Raji (cell line): Measurements from ENCODE around the gene LRRFIP2.

Source experiments
- POLR2A ChIP-seq: IDR thresholded peaks from 2 replicates; pipeline ENCODE4 v1.6.1; 2011; ENCODE audit warnings: low read depth, low read length, control low read depth; ENCODE audit not compliant: insufficient read depth

LRRFIP2 gene

GRCh38 chr3:37107846-37108245 is 66.5 kb downstream of the LRRFIP2 start:
- TF ChIP-seq POLR2A, result no peak

- TF ChIP-seq POLR2A, result no peak
Measured at GRCh38 chr3:37103103-37103808, 71.1 kb downstream of the LRRFIP2 start.

- TF ChIP-seq POLR2A, result no peak
Measured at GRCh38 chr3:37100411-37100810, 74.0 kb downstream of the LRRFIP2 start.

GRCh38 chr3:37099469-37099868 is 74.9 kb downstream of the LRRFIP2 start:
- no peak for TF ChIP-seq POLR2A

GRCh38 chr3:37098884-37099283 is 75.5 kb downstream of the LRRFIP2 start:
- no peak for TF ChIP-seq POLR2A

- TF ChIP-seq POLR2A, result no peak
Measured at GRCh38 chr3:37097776-37098175, 76.6 kb downstream of the LRRFIP2 start.

- no peak for TF ChIP-seq POLR2A
Measured at GRCh38 chr3:37096975-37097374, 77.4 kb downstream of the LRRFIP2 start.

- TF ChIP-seq POLR2A, result no peak
Measured at GRCh38 chr3:37096288-37096687, 78.1 kb downstream of the LRRFIP2 start.

GRCh38 chr3:37094636-37095035 is 79.7 kb downstream of the LRRFIP2 start:
- TF ChIP-seq POLR2A, result no peak

- TF ChIP-seq POLR2A, result no peak
Measured at GRCh38 chr3:37093481-37093880, 80.9 kb downstream of the LRRFIP2 start.

GRCh38 chr3:37092484-37092883 is 81.9 kb downstream of the LRRFIP2 start:
- TF ChIP-seq POLR2A, result no peak

- no peak for TF ChIP-seq POLR2A
Measured at GRCh38 chr3:37087870-37088269, 86.5 kb downstream of the LRRFIP2 start.

- TF ChIP-seq POLR2A, result no peak
Measured at GRCh38 chr3:37086918-37087317, 87.5 kb downstream of the LRRFIP2 start.

- TF ChIP-seq POLR2A, result no peak
Measured at GRCh38 chr3:37082317-37082716, 92.1 kb downstream of the LRRFIP2 start.

- TF ChIP-seq POLR2A, result no peak
Measured at GRCh38 chr3:37075955-37076354, 98.4 kb downstream of the LRRFIP2 start.

GRCh38 chr3:37074178-37074577 is 100.2 kb downstream of the LRRFIP2 start:
- TF ChIP-seq POLR2A, result no peak

GRCh38 chr3:37072892-37073291 is 101.5 kb downstream of the LRRFIP2 start:
- TF ChIP-seq POLR2A, result no peak
